Activated naive CD4-positive, alpha-beta T cell treated with anti-CD3 and anti-CD28 coated beads, Interleukin-2, amount 10 ng/mL, durations not matched to agents 5 hours and 36 hours (primary cell): ENCODE measurements around the gene NSUN5. TPM values are rescaled to one million over a fixed set of nuclear protein-coding genes. Genes with fewer than 3 reads are reported as not detected.

Source experiments
- total RNA-seq, 2 experiments: library from RNA; stranded (reverse); gene quantifications; one replicate each; pipeline ENCODE4 v1.2.3, GENCODE V29; 2021

NSUN5 gene
- total RNA-seq = 10 to 100 TPM; 41.1 to 45.5 TPM

DNA sequence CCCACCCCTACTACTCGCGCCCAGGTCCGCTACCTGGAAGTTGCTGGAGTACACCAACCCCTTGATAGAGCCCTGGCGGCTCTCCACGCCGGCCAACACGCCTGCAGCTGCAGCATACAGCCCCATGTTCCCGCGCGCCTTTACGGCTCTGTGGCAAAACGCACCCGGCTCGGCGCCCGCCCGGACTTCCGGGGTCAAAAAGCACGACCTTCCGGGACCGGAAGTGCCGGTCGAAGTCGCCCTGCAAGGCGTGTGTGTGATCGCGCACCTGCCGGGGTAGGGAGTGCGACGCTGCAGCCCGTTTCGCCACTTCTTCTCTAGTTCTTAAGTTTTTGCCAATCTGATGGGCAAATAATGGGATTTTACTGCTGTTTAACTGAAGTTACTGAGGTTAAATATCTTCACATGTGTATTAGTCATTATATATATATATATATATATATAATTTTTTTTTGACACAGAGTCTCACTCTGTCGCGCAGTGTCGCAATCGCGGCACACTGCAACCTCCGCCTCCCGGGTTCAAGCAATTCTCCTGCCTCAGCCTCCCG, at the start of gene NSUN5:
Gene NSUN5, minus strand, starts transcription at position 162 of the 550 bp plus-strand sequence. Its CDS starts 36 bp downstream, at position 126.

DNA sequence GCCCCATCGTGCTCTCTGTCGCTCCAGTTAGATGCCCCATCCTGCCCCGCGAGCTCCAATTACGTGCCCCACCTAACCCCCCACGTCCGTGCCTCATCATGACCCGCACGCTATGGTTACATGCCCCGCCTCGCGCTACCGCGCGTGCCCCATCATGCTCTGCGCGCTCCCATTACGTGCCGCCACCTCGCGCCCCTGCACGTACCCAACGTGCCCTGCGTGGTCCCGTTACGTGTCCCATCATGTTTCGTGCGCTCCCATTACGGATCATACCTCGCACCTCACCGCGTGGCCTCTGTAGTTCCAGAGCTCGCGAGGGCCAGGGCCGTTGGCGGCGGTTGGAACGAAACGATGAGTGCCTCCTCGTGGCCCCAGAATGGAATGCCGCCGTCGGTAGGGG, 19.3 kb upstream of the NSUN5 start, which contains the start of the genes FKBP6 and TRIM50:
Gene FKBP6, plus strand, starts transcription at position 240 of the 400 bp plus-strand sequence. CDS start 268 bp downstream, outside the sequence.
Gene TRIM50, minus strand, starts transcription at position 161 of the 400 bp plus-strand sequence. CDS start 3,295 bp downstream, outside the sequence.

Other genes with a start within 250 kb of the NSUN5 start
- not detected for gene SPDYE9, start 222.8 kb downstream of the NSUN5 start, total RNA-seq
- gene TRIM50, start 19.3 kb upstream of the NSUN5 start, total RNA-seq = not detected
- gene FKBP6, start 19.3 kb upstream of the NSUN5 start, total RNA-seq = not detected
- under 1 TPM; 0.10 to 0.18 TPM for gene FZD9, start 125.0 kb upstream of the NSUN5 start, total RNA-seq
- gene BAZ1B, start 213.5 kb upstream of the NSUN5 start, total RNA-seq = 10 to 100 TPM; 76.3 to 77.4 TPM
- gene BCL7B, start 248.9 kb upstream of the NSUN5 start, total RNA-seq = 10 to 100 TPM; 61.5 to 63.2 TPM